ENCODE data around the gene ZDBF2.
A peak's percentile ranks its signal among the peaks of the same experiment; 100 is the strongest.
"Not testable (repeated sequence)": the region's sequence is repeated elsewhere in the genome, so short reads cannot be mapped to it uniquely, and the experiment has no call there.

Gene ZDBF2

GRCh38 chr2:206256706-206257205, 17.7 kb upstream of the ZDBF2 start:
- peaks cover 14% of the 10 kb centered on the region; the same call in 1 of the 2 replicates for H3K79me2 ChIP-seq (ENCODE audit: insufficient read depth, low read length)
- no peaks in the 10 kb centered on the region for H3K27me3 ChIP-seq (ENCODE audit: low read length)

GRCh38 chr2:206257350-206257749, 17.1 kb upstream of the ZDBF2 start:
- no peaks in the 10 kb centered on the region for H3K27me3 ChIP-seq (ENCODE audit: low read length)
- peak overlapping the region; percentile 92 for H3K27ac ChIP-seq (ENCODE audit: low read depth, low read length)
- no peak overlapping the region for H3K4me3 ChIP-seq (ENCODE audit: insufficient read depth, low read length, poor library complexity, severe bottlenecking)
- H3K9me2 ChIP-seq (replicated peaks; ENCODE audit: insufficient read depth, low read length), result no peaks in the 10 kb centered on the region
- peak overlapping the region; percentile 56 for H3K9ac ChIP-seq (ENCODE audit: low read length)
- H3K9me3 ChIP-seq (ENCODE audit: insufficient read depth, low read length), result no peaks in the 10 kb centered on the region
- TF ChIP-seq CTCF (IDR thresholded peaks at IDR 0.05; ENCODE audit: insufficient read depth, low read length, poor library complexity, severe bottlenecking), result no peak
- no peak for TF ChIP-seq EZH2phosphoT487 (conservative IDR thresholded peaks at IDR 0.05; ENCODE audit: low read length)
- H3K79me2 ChIP-seq (ENCODE audit: insufficient read depth, low read length), result peaks cover 20% of the 10 kb centered on the region; the same call in 1 of the 2 replicates
- H2AFZ ChIP-seq (ENCODE audit: low read depth, low read length, severe bottlenecking), result peak overlapping the region; percentile 21
- peaks cover 26% of the 10 kb centered on the region for H3F3A ChIP-seq (ENCODE audit: insufficient read depth)
- no peaks in the 10 kb centered on the region for H4K20me1 ChIP-seq (ENCODE audit: low read depth, low read length)
- H3K4me2 ChIP-seq (ENCODE audit: low read depth, low read length, poor library complexity, severe bottlenecking), result peak overlapping the region; percentile 60
- no peaks in the 10 kb centered on the region for H3K36me3 ChIP-seq (ENCODE audit: low read length)

More at GRCh38 chr2:206256706-206257205, 17.7 kb upstream of the ZDBF2 start:
- Histone ChIP-seq H3K9ac (ENCODE audit: low read length) (peak overlapping the region; percentile 56), H3K4me2 (ENCODE audit: low read depth, low read length, poor library complexity, severe bottlenecking) (peak overlapping the region; percentile 60), H2AFZ (ENCODE audit: low read depth, low read length, severe bottlenecking) (peak overlapping the region; percentile 21), H3K27ac (ENCODE audit: low read depth, low read length) (peak overlapping the region; percentile 92), H3K4me3 (ENCODE audit: insufficient read depth, low read length, poor library complexity, severe bottlenecking) (no peak overlapping the region), H3K9me3 (ENCODE audit: insufficient read depth, low read length) (no peaks in the 10 kb centered on the region), H3K36me3 (ENCODE audit: low read length) (no peaks in the 10 kb centered on the region), H4K20me1 (ENCODE audit: low read depth, low read length) (no peaks in the 10 kb centered on the region), H3F3A (ENCODE audit: insufficient read depth) (peaks cover 26% of the 10 kb centered on the region), H3K9me2 (replicated peaks; ENCODE audit: insufficient read depth, low read length) (no peaks in the 10 kb centered on the region)
- TF ChIP-seq EZH2phosphoT487 (conservative IDR thresholded peaks at IDR 0.05; ENCODE audit: low read length) (no peak), CTCF (IDR thresholded peaks at IDR 0.05; ENCODE audit: insufficient read depth, low read length, poor library complexity, severe bottlenecking) (no peak)

- Histone ChIP-seq H3F3A (ENCODE audit: insufficient read depth) (peaks cover 26% of the 10 kb centered on the region), H3K9me3 (ENCODE audit: insufficient read depth, low read length) (no peaks in the 10 kb centered on the region), H3K4me2 (ENCODE audit: low read depth, low read length, poor library complexity, severe bottlenecking) (peak overlapping the region; percentile 60), H3K9ac (ENCODE audit: low read length) (peak overlapping the region; percentile 56), H2AFZ (ENCODE audit: low read depth, low read length, severe bottlenecking) (no peak overlapping the region), H3K27me3 (ENCODE audit: low read length) (no peaks in the 10 kb centered on the region), H3K9me2 (replicated peaks; ENCODE audit: insufficient read depth, low read length) (no peaks in the 10 kb centered on the region), H3K79me2 (ENCODE audit: insufficient read depth, low read length) (peaks cover 25% of the 10 kb centered on the region), H3K4me3 (ENCODE audit: insufficient read depth, low read length, poor library complexity, severe bottlenecking) (no peak overlapping the region), H3K27ac (ENCODE audit: low read depth, low read length) (peak overlapping the region; percentile 92), H4K20me1 (ENCODE audit: low read depth, low read length) (no peaks in the 10 kb centered on the region), H3K36me3 (ENCODE audit: low read length) (no peaks in the 10 kb centered on the region)
- TF ChIP-seq CTCF (IDR thresholded peaks at IDR 0.05; ENCODE audit: insufficient read depth, low read length, poor library complexity, severe bottlenecking) (no peak), EZH2phosphoT487 (conservative IDR thresholded peaks at IDR 0.05; ENCODE audit: low read length) (no peak)
Measured at GRCh38 chr2:206257861-206258260, 16.6 kb upstream of the ZDBF2 start.

- peak overlapping the region; percentile 76 for H3K4me2 ChIP-seq (ENCODE audit: low read depth, low read length, poor library complexity, severe bottlenecking)
- peak overlapping the region; percentile 92 for H3K27ac ChIP-seq (ENCODE audit: low read depth, low read length)
- not testable (repeated sequence) for H4K20me1 ChIP-seq (ENCODE audit: low read depth, low read length); H3K4me3 ChIP-seq (ENCODE audit: insufficient read depth, low read length, poor library complexity, severe bottlenecking); H3K9me2 ChIP-seq (replicated peaks; ENCODE audit: insufficient read depth, low read length); H3K36me3 ChIP-seq (ENCODE audit: low read length); H3K9me3 ChIP-seq (ENCODE audit: insufficient read depth, low read length); H3K27me3 ChIP-seq (ENCODE audit: low read length); H2AFZ ChIP-seq (ENCODE audit: low read depth, low read length, severe bottlenecking)
- peaks cover 26% of the 10 kb centered on the region for H3F3A ChIP-seq (ENCODE audit: insufficient read depth)
- H3K9ac ChIP-seq (ENCODE audit: low read length), result peak overlapping the region; percentile 70
- H3K79me2 ChIP-seq (ENCODE audit: insufficient read depth, low read length), result peaks cover 32% of the 10 kb centered on the region
Measured at GRCh38 chr2:206258615-206259014, 15.8 kb upstream of the ZDBF2 start.
